IMR-90 (cell line): ENCODE data around the gene SHB. TPM values are rescaled to one million over a fixed set of nuclear protein-coding genes. Genes with fewer than 3 reads are reported as not detected.
A peak's percentile ranks its signal among the peaks of the same experiment; 100 is the strongest.

Experiments
- ATAC-seq: fragments of 200-7000 bp; cut with Tn5 transposase; 2 replicates; pipeline ENCODE4 v1.9.1; 2020; ENCODE audit warnings: low read depth, mild to moderate bottlenecking, moderate library complexity
- BruUV-seq: library from RNA; stranded (reverse); fragments of 400-500 nt; replicated peaks from 2 replicates; lab custom pipeline; 2021; lab: Mats Ljungman, UMichigan
- CTCF ChIA-PET: fragments of 300-600 bp; formaldehyde crosslinking; extraction: SDS; loops from one replicate; lab custom pipeline; 2021; ENCODE audit warnings: antibody characterized with exemption; lab: Yijun Ruan, JAX
- POLR2A ChIA-PET: fragments of 300-600 bp; sonication (Branson Sonifier 250); formaldehyde crosslinking; loops from one replicate; lab custom pipeline; 2022; ENCODE audit warnings: antibody characterized with exemption; ENCODE audit not compliant: unreplicated experiment; lab: Charles Lee
- DNase-seq: peaks from one replicate; pipeline ENCODE4 v3.0.0; 2013
- H2AFZ ChIP-seq: replicated peaks from 2 replicates; pipeline ENCODE3; 2013; ENCODE audit warnings: low read length, mild to moderate bottlenecking; ENCODE audit not compliant: poor library complexity
- H2AK5ac ChIP-seq: 2 replicates; pipeline ENCODE4 v1.6.1; 2013; ENCODE audit warnings: low read depth, low read length, inconsistent platforms
- H2AK9ac ChIP-seq: replicated peaks from 2 replicates; pipeline ENCODE3; 2013; ENCODE audit warnings: mild to moderate bottlenecking, low read depth, low read length, moderate library complexity; ENCODE audit not compliant: poor library complexity
- H2BK120ac ChIP-seq: 2 replicates; pipeline ENCODE4 v1.6.1; 2013; ENCODE audit warnings: low read depth, low read length, inconsistent platforms
- H2BK15ac ChIP-seq: 3 replicates; pipeline ENCODE4 v1.6.1; 2013; ENCODE audit warnings: low read depth, low read length, inconsistent platforms
- H2BK20ac ChIP-seq: 2 replicates; pipeline ENCODE4 v1.6.1; 2013; ENCODE audit warnings: low read depth, mild to moderate bottlenecking, inconsistent platforms, low read length, moderate library complexity
- H2BK5ac ChIP-seq: 2 replicates; pipeline ENCODE4 v1.6.1; 2013; ENCODE audit warnings: mild to moderate bottlenecking, low read depth, low read length, inconsistent platforms; ENCODE audit not compliant: poor library complexity, severe bottlenecking
- H3K14ac ChIP-seq: replicated peaks from 2 replicates; pipeline ENCODE4 v1.6.1; 2013; ENCODE audit warnings: low read depth, low read length, inconsistent platforms
- H3K18ac ChIP-seq: 2 replicates; pipeline ENCODE4 v1.6.1; 2013; ENCODE audit warnings: low read depth, low read length, control low read depth
- H3K23ac ChIP-seq: 2 replicates; pipeline ENCODE4 v1.6.1; 2013; ENCODE audit warnings: low read depth, low read length, inconsistent platforms
- H3K27ac ChIP-seq: 2 replicates; pipeline ENCODE4 v1.5.1; 2013; ENCODE audit warnings: mild to moderate bottlenecking, control low read depth, low read length; ENCODE audit not compliant: insufficient read depth
- H3K27me3 ChIP-seq: 2 replicates; pipeline ENCODE4 v1.6.1; 2013; ENCODE audit warnings: low read length; ENCODE audit not compliant: control insufficient read depth, insufficient read depth
- H3K36me3 ChIP-seq: 2 replicates; pipeline ENCODE4 v1.6.1; 2013; ENCODE audit warnings: low read length, mixed read lengths; ENCODE audit not compliant: control insufficient read depth, insufficient read depth
- H3K4ac ChIP-seq: 2 replicates; pipeline ENCODE4 v1.6.1; 2013; ENCODE audit warnings: low read depth, low read length, inconsistent platforms
- H3K4me1 ChIP-seq: 2 replicates; pipeline ENCODE4 v1.6.1; 2013; ENCODE audit warnings: low read length, mixed read lengths; ENCODE audit not compliant: control insufficient read depth, insufficient read depth
- H3K4me2 ChIP-seq: 2 replicates; pipeline ENCODE4 v1.6.1; 2013; ENCODE audit warnings: low read depth, mild to moderate bottlenecking, control low read depth, low read length, moderate library complexity
- H3K4me3 ChIP-seq: 2 replicates; pipeline ENCODE4 v1.5.1; 2013; ENCODE audit warnings: low read depth, mild to moderate bottlenecking, control low read depth, low read length, moderate library complexity; ENCODE audit not compliant: insufficient read depth
- H3K56ac ChIP-seq: 2 replicates; pipeline ENCODE4 v1.6.1; 2013; ENCODE audit warnings: low read length, inconsistent platforms; ENCODE audit not compliant: insufficient read depth; ENCODE audit errors: extremely low read depth
- H3K79me1 ChIP-seq, 2 experiments: 2 replicates each; pipeline ENCODE4 v1.6.1; 2013; ENCODE audit warnings: low read length in 2 of 2, inconsistent platforms in 1 of 2, low read depth in 1 of 2
- H3K9ac ChIP-seq: 2 replicates; pipeline ENCODE4 v1.6.1; 2013; ENCODE audit warnings: low read depth, low read length, control low read depth
- H3K9me1 ChIP-seq: 2 replicates; pipeline ENCODE4 v1.6.1; 2013; ENCODE audit warnings: low read length, inconsistent platforms; ENCODE audit not compliant: insufficient read depth
- H3K9me3 ChIP-seq: 2 replicates; pipeline ENCODE4 v1.6.1; 2013; ENCODE audit warnings: low read length; ENCODE audit not compliant: control insufficient read depth, insufficient read depth
- H4K20me1 ChIP-seq: 2 replicates; pipeline ENCODE4 v1.6.1; 2013; ENCODE audit warnings: low read length, inconsistent platforms; ENCODE audit not compliant: insufficient read depth
- H4K5ac ChIP-seq: 2 replicates; pipeline ENCODE4 v1.6.1; 2013; ENCODE audit warnings: mild to moderate bottlenecking, low read depth, low read length, control low read depth
- H4K8ac ChIP-seq, 2 experiments: 2 replicates each; pipeline ENCODE4 v1.6.1; 2013; ENCODE audit warnings: low read depth in 2 of 2, low read length in 2 of 2, control low read depth in 1 of 2, inconsistent platforms in 1 of 2
- H4K91ac ChIP-seq: 2 replicates; pipeline ENCODE4 v1.6.1; 2013; ENCODE audit warnings: low read depth, low read length, inconsistent platforms; ENCODE audit not compliant: insufficient read depth
- CEBPB ChIP-seq: IDR thresholded peaks from 2 replicates; pipeline ENCODE4 v1.6.1; 2012; ENCODE audit warnings: low read depth, low read length, improper control_type of control experiment
- CHD1 ChIP-seq: IDR thresholded peaks from 2 replicates; pipeline ENCODE4 v1.6.1; 2012; ENCODE audit warnings: low read depth, low read length, improper control_type of control experiment
- CTCF ChIP-seq: conservative IDR thresholded peaks from 2 replicates; pipeline ENCODE4 v1.5.1; 2012; ENCODE audit warnings: mild to moderate bottlenecking, low read depth, low read length, improper control_type of control experiment
- ELK1 ChIP-seq: fragments of 150-350 bp; IDR thresholded peaks from 2 replicates; pipeline ENCODE4 v1.6.1; 2016; ENCODE audit warnings: low read depth, mild to moderate bottlenecking, low read length, moderate library complexity, borderline replicate concordance
- MAZ ChIP-seq: IDR thresholded peaks from 2 replicates; pipeline ENCODE4 v1.6.1; 2012; ENCODE audit warnings: low read depth, mild to moderate bottlenecking, low read length, improper control_type of control experiment, moderate library complexity, borderline replicate concordance
- MXI1 ChIP-seq: IDR thresholded peaks from 2 replicates; pipeline ENCODE4 v1.6.1; 2012; ENCODE audit warnings: low read depth, mild to moderate bottlenecking, low read length, moderate library complexity, borderline replicate concordance
- NFE2L2 ChIP-seq: fragments of 150-350 bp; IDR thresholded peaks from 2 replicates; pipeline ENCODE4 v1.6.1; 2016; ENCODE audit warnings: low read depth, mild to moderate bottlenecking, low read length
- POLR2A ChIP-seq: IDR thresholded peaks from 2 replicates; pipeline ENCODE4 v1.6.1; 2012; ENCODE audit warnings: mild to moderate bottlenecking, low read depth, low read length
- RAD21 ChIP-seq: IDR thresholded peaks from 2 replicates; pipeline ENCODE4 v1.6.1; 2012; ENCODE audit warnings: low read length, improper control_type of control experiment
- RCOR1 ChIP-seq: IDR thresholded peaks from 2 replicates; pipeline ENCODE4 v1.6.1; 2012; ENCODE audit warnings: mild to moderate bottlenecking, low read length, improper control_type of control experiment; ENCODE audit not compliant: insufficient replicate concordance
- RFX5 ChIP-seq: IDR thresholded peaks from 2 replicates; pipeline ENCODE4 v1.8.0; 2012; ENCODE audit warnings: low read depth, mild to moderate bottlenecking, low read length, moderate library complexity
- SMC3 ChIP-seq: fragments of 150-350 bp; IDR thresholded peaks from 2 replicates; pipeline ENCODE4 v1.6.1; 2016; ENCODE audit warnings: low read depth, mild to moderate bottlenecking, antibody characterized with exemption, low read length, moderate library complexity
- USF2 ChIP-seq: fragments of 150-350 bp; IDR thresholded peaks from 2 replicates; pipeline ENCODE4 v1.6.1; 2017; ENCODE audit warnings: mild to moderate bottlenecking, antibody characterized with exemption, low read length, low read depth
- WGBS, 2 experiments: methylation state at CpG; one replicate each; pipeline versions ENCODE4 v1.1.5 to v1.1.7; 2013; ENCODE audit warnings: missing lambda C conversion rate in 2 of 2; ENCODE audit not compliant: insufficient read length in 1 of 2; ENCODE audit errors: extremely low coverage in 2 of 2; 5-methylcytosine and 5-hydroxymethylcytosine counted together
- dilution Hi-C: fragments of 300-500 bp; cut with HindIII; formaldehyde crosslinking; loops from one replicate; pipeline ENCODE4 v1.14.3; 2018; ENCODE audit warnings: low sequenced_read_pairs; ENCODE audit not compliant: unreplicated experiment
- in situ Hi-C: fragments of 300-500 bp; cut with MboI; formaldehyde crosslinking; loops from 3 replicates; pipeline ENCODE4 v1.14.3; 2019; ENCODE audit warnings: low sequenced_read_pairs, inconsistent platforms, mixed read lengths
- intact Hi-C: fragments of 100-400 bp; cut with micrococcal nuclease; formaldehyde crosslinking; loops from 2 replicates; pipeline ENCODE4 v1.10.0; 2022
- polyA plus RNA-seq, 3 experiments: library from polyadenylated mRNA; depleted of rRNA; stranded (reverse); fragments of >200 nt; gene quantifications; 2 replicates each; pipeline ENCODE4 v1.2.3, GENCODE V29; 2012; ENCODE audit warnings: low replicate concordance in 1 of 3
- total RNA-seq: library from RNA; depleted of rRNA; stranded (reverse); fragments of >200 nt; gene quantifications from 2 replicates; pipeline ENCODE4 v1.2.3, GENCODE V29; 2012

SHB gene
- total and polyA plus RNA-seq, 2 of the 4 experiments (the other 2 are of a cell fraction): 6.1 to 20.4 TPM

DNA sequence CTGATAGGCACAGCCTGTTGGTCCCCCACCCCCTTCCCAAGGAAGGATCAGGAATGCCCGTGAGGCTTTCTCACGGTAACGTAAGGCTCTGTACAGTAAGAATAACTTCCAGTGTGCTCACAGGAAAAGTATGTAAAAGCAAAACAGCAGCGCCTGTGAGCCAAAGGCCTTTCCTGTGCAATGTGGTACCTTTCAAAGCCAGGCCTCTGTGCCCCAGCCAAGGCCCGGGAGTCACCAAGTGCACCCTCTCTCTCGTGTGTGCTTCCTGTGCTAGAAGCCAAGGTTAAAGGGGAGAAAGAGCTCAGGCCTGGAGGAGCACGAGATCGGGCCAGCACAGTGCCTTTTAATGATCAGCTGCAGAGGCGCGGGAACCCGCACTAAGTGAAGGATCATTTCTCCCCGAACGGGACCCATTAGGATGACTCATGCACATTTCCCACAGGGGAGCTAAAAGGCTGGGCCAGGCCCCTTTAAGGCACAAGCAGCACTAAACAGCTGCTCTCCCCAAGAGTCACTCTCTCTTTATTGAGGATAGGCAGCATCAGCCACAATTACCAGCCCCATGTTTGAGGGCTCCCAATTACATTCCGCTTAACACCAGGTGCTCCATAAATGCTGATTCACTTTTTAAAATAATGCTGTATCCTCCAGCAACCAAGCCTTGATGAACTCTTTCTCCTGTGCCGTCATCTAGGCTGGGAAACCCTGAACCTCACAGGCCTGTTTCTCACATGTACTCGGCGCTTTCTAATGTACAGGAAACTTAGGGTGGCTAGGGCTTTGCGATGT lies 42.8 kb downstream of the SHB start:
- H3K4me3 ChIP-seq: no peak overlapping the region
- peak overlapping the region; percentile 89 for H3K56ac ChIP-seq
- WGBS, 2 experiments: 14% methylated on average over 7 of the region's 18 CpGs; no CpG with 5 or more reads in 1 of the 2 experiments
- H3K23ac ChIP-seq: peak overlapping the region; percentile 99
- peak overlapping the region; percentile 90 for H2AK9ac ChIP-seq
- peaks cover 48% of the 10 kb centered on the region for H4K20me1 ChIP-seq
- peak overlapping the region; percentile 99 for H2BK20ac ChIP-seq
- ChIA-PET POLR2A (interaction anchor here (0.6 kb wide), 1 partner anchor 110 kb away, joined by 13 read pairs; no protein-coding TSS in a partner anchor), CTCF (interaction anchor here (2.6 kb wide), 1 partner anchor 9 kb away, joined by 11 read pairs; no protein-coding TSS in a partner anchor)
- H3K27me3 ChIP-seq: no peaks in the 10 kb centered on the region
- H3K79me1 ChIP-seq: peaks cover 27 to 85% of the 10 kb centered on the region in 2 experiments
- peak overlapping the region; percentile 52 for H2AFZ ChIP-seq
- peak overlapping the region; percentile 97 for H3K14ac ChIP-seq
- no TSS peak for BruUV-seq
- H3K4ac ChIP-seq: peak overlapping the region; percentile 100
- H4K91ac ChIP-seq: peak overlapping the region; percentile 98
- in situ Hi-C loops: no loop called here
- dilution Hi-C loops: no loop called here
- no peaks in the 10 kb centered on the region for H3K9me3 ChIP-seq
- intact Hi-C loops: loop anchor here (2.0 kb wide), 3 partner anchors 21 to 543 kb away; no protein-coding TSS in a partner anchor
- H3K9ac ChIP-seq: peak overlapping the region; percentile 69
- peak overlapping the region; percentile 99 for H2BK120ac ChIP-seq
- peak overlapping the region; percentile 95 for H3K18ac ChIP-seq
- peak overlapping the region; percentile 100 for H2AK5ac ChIP-seq
- peak; percentile 77 for ATAC-seq
- H3K36me3 ChIP-seq: peaks cover 9% of the 10 kb centered on the region
- H3K9me1 ChIP-seq: peaks cover 55% of the 10 kb centered on the region
- H3K27ac ChIP-seq: peak overlapping the region; percentile 96
- peak overlapping the region; percentile 97 for H2BK5ac ChIP-seq
- peak overlapping the region; percentile 97 for H2BK15ac ChIP-seq
- H4K8ac ChIP-seq: peak overlapping the region; percentile 94 to 96
- H3K4me2 ChIP-seq: peak overlapping the region; percentile 61
- H3K4me1 ChIP-seq: peaks cover 59% of the 10 kb centered on the region
- peak overlapping the region; percentile 96 for H4K5ac ChIP-seq
- peak; percentile 98 for DNase-seq
- TF ChIP-seq MAZ: peak; percentile 25; the same call in 1 of the 2 replicates
- TF ChIP-seq CHD1: peak; percentile 36; the same call in 1 of the 2 replicates
- TF ChIP-seq MXI1: 0 out of 2 replicates have a peak, but pooled peaks have one; percentile 36
- TF ChIP-seq RCOR1: peak; percentile 12
- no peak for TF ChIP-seq RFX5
- no peak for TF ChIP-seq CTCF
- TF ChIP-seq USF2: no peak
- TF ChIP-seq ELK1: no peak
- no peak; the same call in 1 of the 2 replicates for TF ChIP-seq POLR2A
- no peak; the same call in 1 of the 2 replicates for TF ChIP-seq NFE2L2
- peak; percentile 28 for TF ChIP-seq RAD21
- peak; percentile 16; the same call in 1 of the 2 replicates for TF ChIP-seq SMC3
- TF ChIP-seq CEBPB: peak; percentile 63; the same call in 1 of the 2 replicates
